HepG2 (cell line): ENCODE measurements around the gene DNAJB12. TPM values are rescaled to one million over a fixed set of nuclear protein-coding genes. Genes with fewer than 3 reads are reported as not detected.

ENCODE experiments used
- CAMTA2 ChIP-seq: sonication (generic); formaldehyde crosslinking; IDR thresholded peaks from 2 replicates; pipeline ENCODE4 v1.4.0; 2020; ENCODE audit warnings: mild to moderate bottlenecking, missing genetic modification reagents, borderline replicate concordance
- HDAC6 ChIP-seq: fragments of 200-600 bp; sonication (generic); IDR thresholded peaks from 2 replicates; pipeline ENCODE4 v1.7.0; 2017; ENCODE audit warnings: mild to moderate bottlenecking, antibody characterized with exemption, low read length, low read depth
- HES4 ChIP-seq: sonication (generic); formaldehyde crosslinking; IDR thresholded peaks from 2 replicates; pipeline ENCODE4 v1.9.0; 2021; ENCODE audit warnings: mild to moderate bottlenecking, missing genetic modification reagents, borderline replicate concordance
- KLF13 ChIP-seq: sonication (generic); formaldehyde crosslinking; IDR thresholded peaks from 2 replicates; pipeline ENCODE4 v1.4.0; 2020; ENCODE audit warnings: mild to moderate bottlenecking, missing genetic modification reagents
- MAX ChIP-seq: IDR thresholded peaks from 2 replicates; pipeline ENCODE4 v1.6.1; 2012; ENCODE audit warnings: inconsistent platforms
- NR2F2 ChIP-seq: IDR thresholded peaks from 2 replicates; pipeline ENCODE4 v1.6.1; 2012; ENCODE audit warnings: low read depth, inconsistent platforms, borderline replicate concordance
- PRDM10 ChIP-seq: sonication (generic); formaldehyde crosslinking; IDR thresholded peaks from 2 replicates; pipeline ENCODE4 v1.4.0; 2020; ENCODE audit warnings: low read depth, missing genetic modification reagents
- PRDM4 ChIP-seq: sonication (generic); formaldehyde crosslinking; IDR thresholded peaks from 2 replicates; pipeline ENCODE4 v1.9.0; 2021; ENCODE audit warnings: missing genetic modification reagents, borderline replicate concordance
- SOX5 ChIP-seq: IDR thresholded peaks from 2 replicates; pipeline ENCODE4 v1.6.1; 2016; ENCODE audit warnings: borderline replicate concordance
- SRSF1 ChIP-seq: fragments of 200-400 bp; formaldehyde crosslinking; optimal IDR thresholded peaks from 2 replicates; pipeline ENCODE3; 2017; ENCODE audit warnings: mild to moderate bottlenecking, low read depth, low read length, moderate library complexity
- ZBTB43 ChIP-seq: sonication (generic); formaldehyde crosslinking; conservative IDR thresholded peaks from 2 replicates; pipeline ENCODE4 v1.4.0; 2020; ENCODE audit warnings: missing genetic modification reagents
- ZGPAT ChIP-seq: IDR thresholded peaks from 2 replicates; pipeline ENCODE4 v1.6.1; 2016; ENCODE audit warnings: mild to moderate bottlenecking
- ZKSCAN8 ChIP-seq: IDR thresholded peaks from 2 replicates; pipeline ENCODE4 v1.6.1; 2016; ENCODE audit warnings: borderline replicate concordance, missing genetic modification reagents, missing compliant biosample characterization
- ZNF121 ChIP-seq: sonication (generic); formaldehyde crosslinking; IDR thresholded peaks from 2 replicates; pipeline ENCODE4 v1.5.0; 2020; ENCODE audit warnings: mild to moderate bottlenecking, missing genetic modification reagents
- ZNF430 ChIP-seq: sonication (generic); formaldehyde crosslinking; IDR thresholded peaks from 2 replicates; pipeline ENCODE4 v1.9.0; 2021; ENCODE audit warnings: mild to moderate bottlenecking, missing genetic modification reagents
- ZNF44 ChIP-seq: sonication (generic); formaldehyde crosslinking; IDR thresholded peaks from 2 replicates; pipeline ENCODE4 v1.5.1; 2020; ENCODE audit warnings: mild to moderate bottlenecking, missing genetic modification reagents
- ZNF468 ChIP-seq: sonication (generic); formaldehyde crosslinking; IDR thresholded peaks from 2 replicates; pipeline ENCODE4 v1.8.0; 2022; ENCODE audit warnings: mild to moderate bottlenecking, moderate library complexity, missing genetic modification reagents
- polyA plus RNA-seq, 8 experiments: library from polyadenylated mRNA; depleted of rRNA in 3 of 8; stranded (reverse) in 7 of 8; unstranded in 1 of 8; fragments of >200 nt; fragmentation: Illumina TruSeq in 4 of 8; extraction: Trizol in 4 of 8; gene quantifications; 2 replicates each; pipeline versions ENCODE4 v1.2.1 to v1.2.3, GENCODE V29; 2011 to 2016; ENCODE audit warnings: low read depth in 4 of 8, missing spikeins in 1 of 8, mixed read lengths in 1 of 8; ENCODE audit not compliant: insufficient read depth in 1 of 8
- total RNA-seq, 5 experiments: library from RNA; depleted of rRNA; stranded (reverse); fragments of >200 nt; fragmentation: Illumina TruSeq; extraction: Trizol; gene quantifications; 2 replicates each; pipeline ENCODE4 v1.2.3, GENCODE V29; 2016; ENCODE audit warnings: low read depth in 1 of 5

Gene DNAJB12
- total and polyA plus RNA-seq, 2 of the 13 experiments (the other 11 are each of a cell fraction or from before 2014, with no cell fraction given), result 10.8 to 18.2 TPM

GRCh38 chr10:72308320-72308987, 46.3 kb downstream of the DNAJB12 start (continued):
- TF ChIP-seq ZNF121 (CRISPR knock-in tag) (no peak), HDAC6 (no peak), CAMTA2 (CRISPR knock-in tag) (no peak), SOX5 (CRISPR knock-in tag) (0 out of 2 replicates have a peak, but pooled peaks have one; percentile 32), ZBTB43 (CRISPR knock-in tag) (no peak), ZNF44 (no peak), PRDM10 (CRISPR knock-in tag) (no peak), ZNF430 (CRISPR knock-in tag) (no peak), NR2F2 (no peak), MAX (peak; percentile 50), ZKSCAN8 (CRISPR knock-in tag) (no peak), ZNF468 (CRISPR knock-in tag) (no peak), PRDM4 (no peak), SRSF1 (no peak), HES4 (CRISPR knock-in tag) (no peak), KLF13 (CRISPR knock-in tag) (no peak), ZGPAT (CRISPR knock-in tag) (0 out of 2 replicates have a peak, but pooled peaks have one; percentile 18)
